Epithelial cell of esophagus (primary cell): ENCODE results near the gene TTC32.

Experiments
- DNase-seq: peaks from one replicate; pipeline ENCODE4 v3.0.0; 2010; ENCODE audit warnings: low read depth
- H3K4me3 ChIP-seq: 2 replicates; pipeline ENCODE4 v1.5.1; 2011; ENCODE audit warnings: mild to moderate bottlenecking, low read length, control low read depth
- CTCF ChIP-seq: IDR thresholded peaks from 2 replicates; pipeline ENCODE4 v1.5.1; 2011; ENCODE audit warnings: low read depth, mild to moderate bottlenecking, low read length, control low read depth, inconsistent platforms; ENCODE audit not compliant: insufficient read depth; ENCODE audit errors: missing control alignments

Gene TTC32

GRCh38 chr2:19916385-19916950 lies 14.7 kb upstream of the TTC32 start:
- no peak for DNase-seq
- no peak for TF ChIP-seq CTCF
- H3K4me3 ChIP-seq: no peak overlapping the region

GRCh38 chr2:19914266-19914975 lies 12.6 kb upstream of the TTC32 start:
- no peak overlapping the region for H3K4me3 ChIP-seq
- DNase-seq: no peak
- TF ChIP-seq CTCF: no peak

- peak; percentile 93 for DNase-seq
These were observed 10.2 kb upstream of the TTC32 start for GRCh38 chr2:19911808-19912509.

GRCh38 chr2:19902216-19902740 lies 495 bp upstream of the TTC32 start:
- no peak for TF ChIP-seq CTCF
- DNase-seq: no peak
- peak overlapping the region; percentile 93 for H3K4me3 ChIP-seq

More at GRCh38 chr2:19911808-19912509, 10.2 kb upstream of the TTC32 start:
- TF ChIP-seq CTCF: no peak
- no peak overlapping the region for H3K4me3 ChIP-seq

GRCh38 chr2:19900931-19901441 lies 797 bp downstream of the TTC32 start:
- peak overlapping the region; percentile 93 for H3K4me3 ChIP-seq
- no peak for TF ChIP-seq CTCF
- DNase-seq: peak; percentile 41

GRCh38 chr2:19899985-19900930 lies 1.5 kb downstream of the TTC32 start:
- no peak for TF ChIP-seq CTCF
- peak overlapping the region; percentile 93 for H3K4me3 ChIP-seq
- peak; percentile 37 for DNase-seq
